SKM-1 treated with dmso at 0.1 percent for 144 hours (cell line): ENCODE measurements around the gene TBC1D8.
"Not testable (repeated sequence)": the region's sequence is repeated elsewhere in the genome, so short reads cannot be mapped to it uniquely, and the experiment has no call there.

Source experiments
- DNase-seq: peaks from one replicate; lab custom pipeline; 2025; ENCODE audit not compliant: unreplicated experiment; lab: John Stamatoyannopoulos, UW

Gene TBC1D8

DNA sequence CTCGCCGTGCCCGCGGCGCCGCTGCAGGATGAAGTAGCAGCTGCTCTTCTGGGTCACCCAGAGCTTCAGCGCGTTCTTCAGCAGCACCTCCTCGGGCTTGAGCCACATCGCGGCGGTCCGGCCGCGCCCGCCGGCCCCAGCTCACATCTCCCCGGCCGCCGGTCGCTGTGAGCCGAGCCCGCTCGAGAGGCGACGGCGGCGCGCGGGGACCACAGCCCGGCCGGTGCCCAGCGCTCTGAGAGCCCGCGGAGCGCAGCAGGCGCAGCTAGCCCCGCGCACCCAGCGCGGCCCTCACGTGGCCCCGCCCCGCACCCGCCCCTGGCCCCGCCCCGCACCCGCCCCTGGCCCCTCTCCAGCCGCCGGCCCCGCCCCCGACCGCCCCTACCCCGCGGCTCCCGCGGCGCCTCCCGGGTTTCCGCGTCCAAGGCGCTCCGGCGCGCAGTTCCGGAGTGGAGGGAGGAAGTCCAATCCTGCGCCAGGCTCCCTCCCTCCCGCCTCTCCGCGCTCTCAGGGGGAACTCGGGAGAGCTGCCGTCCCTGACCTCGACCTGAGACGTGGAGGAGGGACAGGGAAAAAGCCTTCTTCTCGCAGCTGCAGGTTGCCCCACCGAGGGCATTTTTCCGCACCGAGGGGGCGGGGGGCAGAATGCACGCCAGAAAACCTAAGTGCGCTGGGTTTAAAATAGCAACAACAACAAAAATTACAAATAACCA, at the start of gene TBC1D8:
TSS of gene TBC1D8 (minus strand) at position 237 of the 713 bp plus-strand sequence. CDS start at position 108, 129 bp downstream.
- peak; percentile 40 for DNase-seq

DNA sequence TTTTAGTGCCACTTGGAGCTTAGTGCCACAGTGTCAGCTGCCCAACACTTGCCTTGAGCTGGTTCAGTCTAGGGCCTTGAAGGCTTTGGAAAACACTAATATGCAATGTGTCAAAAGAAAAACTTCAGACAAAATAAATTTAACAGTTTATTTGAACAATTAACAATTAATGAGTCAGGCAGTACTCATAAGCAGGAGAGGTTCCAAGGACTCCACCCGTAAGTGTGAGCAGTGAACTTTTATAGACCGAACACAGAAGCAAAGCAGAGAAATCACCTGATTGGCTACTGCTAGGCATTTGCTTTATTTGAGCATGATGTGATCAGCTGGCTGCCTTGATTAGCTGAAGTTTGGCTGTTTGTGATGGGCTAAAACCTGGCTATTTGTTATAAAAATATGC, 49.5 kb upstream of the TBC1D8 start:
- no peak for DNase-seq

DNA sequence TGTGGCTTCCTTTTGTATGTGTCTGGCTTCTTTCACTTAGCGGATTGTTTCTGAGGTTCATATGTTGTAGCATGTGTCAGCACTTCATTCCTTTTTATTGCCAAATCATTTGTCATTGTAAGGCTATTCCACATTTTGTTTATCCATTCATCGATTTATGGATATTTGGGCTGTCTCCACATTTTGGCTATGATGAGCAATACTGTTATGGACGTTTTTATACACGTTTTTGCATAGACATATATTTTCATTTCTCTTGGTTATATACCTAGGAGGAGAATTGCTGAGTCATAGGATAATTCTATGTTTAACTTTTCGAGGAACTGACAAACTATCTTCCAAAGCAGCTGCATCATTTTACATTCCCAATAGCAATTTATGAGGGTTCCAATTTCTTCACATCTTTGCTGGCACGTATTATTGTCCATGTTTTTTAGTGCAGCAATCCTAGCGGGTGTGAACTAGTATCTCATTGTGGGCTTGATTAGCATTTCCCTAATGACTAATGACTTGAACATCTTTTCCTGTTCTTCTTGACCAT, 48.1 kb upstream of the TBC1D8 start:
- DNase-seq = no peak

DNA sequence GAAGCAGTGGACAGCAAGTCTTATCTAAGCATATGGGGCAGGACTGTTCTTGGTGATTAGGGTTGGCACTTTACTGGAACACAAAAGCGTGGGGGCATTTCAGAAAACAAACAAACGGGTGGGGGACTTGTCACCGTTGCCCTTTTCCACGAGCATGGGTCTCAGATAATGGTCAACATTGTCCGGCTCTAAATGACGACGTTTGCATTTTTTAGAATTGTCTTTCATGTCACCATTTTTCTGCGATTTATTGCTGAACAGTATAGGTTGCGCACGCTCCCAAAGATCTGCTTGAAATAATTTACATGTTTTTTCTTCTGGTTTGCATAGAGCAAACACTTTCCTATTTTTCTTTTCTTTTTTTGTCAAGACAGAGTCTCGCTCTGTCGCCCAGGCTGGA, 46.6 kb upstream of the TBC1D8 start:
- no peak for DNase-seq

DNA sequence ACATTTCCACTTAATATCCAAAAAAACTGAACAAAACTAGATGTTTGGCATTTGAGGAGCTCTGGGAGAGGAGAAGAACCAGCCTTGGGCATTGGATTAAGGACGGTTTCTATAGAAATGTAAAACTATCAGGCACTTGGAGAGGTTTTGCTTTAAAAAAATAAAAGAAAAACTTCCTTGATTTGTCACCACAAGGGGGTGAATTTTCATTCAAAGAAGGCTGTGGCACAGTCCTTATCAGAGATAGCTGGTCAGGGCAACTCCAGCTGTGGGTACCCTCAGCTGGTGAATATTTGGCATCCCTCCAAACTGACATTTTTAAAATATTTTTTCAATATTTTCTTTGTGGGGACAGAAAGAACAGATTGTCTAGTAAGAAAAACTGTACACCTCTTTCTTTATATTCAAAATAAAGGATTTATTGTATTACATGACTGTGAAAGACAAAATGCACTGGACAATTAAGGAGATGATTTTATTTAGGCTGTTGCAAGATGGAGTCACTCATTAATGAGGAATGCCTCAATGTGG, 46.1 kb upstream of the TBC1D8 start:
- no peak for DNase-seq

DNA sequence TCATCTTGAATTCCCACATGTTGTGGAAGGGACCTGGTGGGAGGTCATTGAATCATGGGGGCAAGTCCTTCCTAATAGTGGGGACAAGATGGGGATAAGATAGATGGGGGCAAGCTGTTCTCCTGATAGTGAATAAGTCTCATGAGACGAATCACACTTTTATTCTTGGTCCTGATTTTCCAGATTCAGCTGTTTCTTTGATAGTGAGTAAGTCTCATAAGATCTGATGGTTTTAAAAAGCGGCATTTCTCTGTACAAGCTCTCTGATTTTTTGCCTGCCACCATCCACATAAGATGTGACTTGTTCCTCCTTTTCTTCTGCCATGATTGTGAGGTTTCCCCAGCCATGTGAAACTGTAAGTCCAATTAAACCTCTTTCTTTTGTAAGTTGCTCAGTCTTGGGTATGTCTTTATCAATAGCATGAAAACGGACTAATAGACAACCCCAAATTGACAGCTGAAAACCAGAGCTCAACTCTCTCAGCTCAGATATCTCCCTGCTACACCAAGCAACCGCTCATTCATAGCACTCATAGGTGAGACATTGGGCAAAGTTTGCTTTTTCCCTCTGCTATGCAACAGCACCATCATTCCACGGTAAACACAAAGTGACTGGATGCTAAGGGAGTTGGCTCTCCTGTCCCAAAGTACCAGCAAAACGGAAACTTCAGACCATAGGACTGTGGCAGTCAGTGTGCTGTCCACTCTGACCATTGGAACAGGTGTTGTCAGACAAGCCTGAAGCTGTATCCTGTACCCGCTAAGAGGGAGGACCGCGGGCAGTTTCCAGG, 44.9 kb upstream of the TBC1D8 start:
- DNase-seq = no peak

DNA sequence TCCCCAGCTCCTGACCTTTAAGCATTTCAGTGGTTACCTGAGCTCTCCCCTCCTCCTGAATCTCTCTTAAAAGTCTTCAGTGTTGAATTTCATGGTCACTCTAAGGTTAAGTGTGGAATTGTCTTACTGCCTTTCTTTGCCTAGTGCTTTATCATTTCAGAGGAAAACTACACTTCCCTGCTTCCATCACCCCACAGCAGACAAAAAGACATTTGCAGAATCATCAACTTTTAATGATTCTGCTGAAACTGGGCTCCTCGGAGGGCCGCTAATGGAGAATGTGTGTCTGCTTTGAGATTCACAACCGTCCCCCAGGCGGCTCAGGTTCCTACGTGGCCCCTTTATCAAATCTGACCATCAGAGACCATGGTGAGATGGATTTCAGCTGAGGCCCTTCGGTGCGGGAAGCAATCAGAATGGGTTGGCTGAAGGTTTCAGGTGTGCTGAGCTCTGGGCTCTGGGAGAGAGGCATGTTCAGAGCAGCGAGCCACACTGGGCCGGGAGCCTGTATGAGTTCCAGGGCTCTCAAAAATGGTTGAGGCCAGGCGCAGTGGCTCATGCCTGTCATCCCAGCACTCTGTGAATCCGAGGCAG, 41.9 kb upstream of the TBC1D8 start:
- no peak for DNase-seq

DNA sequence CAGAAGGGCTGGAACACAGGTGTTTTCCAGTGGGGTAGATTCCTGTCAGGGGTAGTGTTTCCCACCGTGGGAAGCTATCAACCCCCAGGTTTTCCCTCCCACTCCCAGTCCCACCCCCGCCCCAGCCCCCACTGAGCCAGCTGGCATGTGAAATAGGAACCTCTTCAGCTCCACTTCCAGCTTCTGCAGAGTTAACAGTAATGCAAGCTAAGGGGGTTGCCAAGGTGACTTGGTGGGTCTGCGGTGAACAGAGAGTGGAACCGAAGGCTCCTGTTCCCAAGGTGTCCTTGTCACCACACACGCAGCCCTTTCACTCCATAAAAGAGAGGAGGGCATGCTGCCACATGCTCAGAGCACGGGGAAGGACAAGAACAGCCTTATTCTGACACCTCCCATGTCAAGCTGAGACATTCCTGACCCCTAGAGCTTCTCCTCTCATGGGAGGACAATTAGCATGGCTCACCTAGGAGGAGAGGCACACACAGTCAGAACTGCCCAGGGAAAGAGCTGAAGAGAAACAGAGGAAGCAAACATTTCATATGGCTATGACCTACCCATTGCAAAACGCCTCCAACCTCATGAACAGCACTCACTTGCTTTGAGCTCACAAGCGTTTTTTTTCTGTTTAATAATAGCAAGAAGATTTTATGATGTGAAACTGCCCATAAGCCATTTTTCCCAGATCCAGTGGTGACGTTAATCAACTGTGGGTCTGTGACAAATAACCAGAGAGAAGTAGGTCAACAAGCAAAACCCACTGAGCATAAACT, 39.8 kb upstream of the TBC1D8 start:
- DNase-seq = peak; percentile 39

DNA sequence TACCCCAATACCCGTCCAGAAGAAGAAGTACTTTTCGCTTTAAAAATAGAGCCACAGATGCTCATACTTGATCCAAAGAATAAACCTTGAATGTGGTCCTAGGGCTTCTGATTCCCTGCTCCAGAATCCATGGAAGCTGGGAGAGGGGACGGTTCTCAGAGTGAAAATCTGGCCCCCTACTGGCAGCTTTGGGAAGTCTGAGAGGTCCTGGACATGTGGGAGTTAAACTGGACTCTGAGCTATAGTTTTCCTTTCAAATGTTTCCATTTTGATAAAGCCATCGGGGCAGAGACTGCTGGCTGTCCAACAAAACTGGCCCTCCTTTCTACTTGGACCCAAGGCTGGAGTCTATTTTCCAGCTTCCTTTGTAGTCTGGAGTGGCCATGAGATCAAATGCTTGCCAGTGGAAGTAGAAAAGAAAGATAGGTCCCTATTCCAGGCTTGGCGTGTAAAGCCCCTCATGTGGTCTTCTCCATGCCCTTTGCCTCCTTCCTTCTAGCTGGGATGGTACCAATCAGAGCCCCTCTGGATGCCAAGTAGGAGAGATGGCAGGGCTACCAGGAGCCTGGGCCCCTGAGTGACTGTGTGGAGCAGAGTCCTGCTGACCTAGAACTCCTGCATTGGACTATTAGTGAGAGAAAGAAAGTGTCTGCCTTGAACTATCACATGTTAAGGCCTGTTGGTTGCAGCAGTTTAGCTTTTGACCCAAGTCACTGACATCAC, 37.7 kb upstream of the TBC1D8 start:
- DNase-seq = no peak

DNA sequence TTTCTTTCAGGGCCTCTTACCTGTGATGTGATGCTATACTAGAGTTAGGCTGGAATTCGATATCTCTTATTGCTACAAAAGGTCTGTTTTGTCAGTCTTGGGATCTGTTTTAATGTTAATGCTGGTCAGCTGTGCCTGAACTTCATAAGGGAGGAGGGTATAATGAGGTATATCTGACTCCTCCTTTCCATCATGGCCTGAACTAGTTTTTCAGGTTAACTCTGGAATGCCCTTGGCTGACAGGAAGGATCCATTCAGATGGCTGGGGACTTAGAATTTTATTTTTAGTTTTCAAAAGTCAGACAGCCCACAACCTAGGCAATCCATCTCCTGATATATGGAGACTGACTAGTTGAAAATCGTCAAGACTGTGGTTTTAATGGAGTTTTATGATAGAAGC, 35.9 kb upstream of the TBC1D8 start:
- no peak for DNase-seq

DNA sequence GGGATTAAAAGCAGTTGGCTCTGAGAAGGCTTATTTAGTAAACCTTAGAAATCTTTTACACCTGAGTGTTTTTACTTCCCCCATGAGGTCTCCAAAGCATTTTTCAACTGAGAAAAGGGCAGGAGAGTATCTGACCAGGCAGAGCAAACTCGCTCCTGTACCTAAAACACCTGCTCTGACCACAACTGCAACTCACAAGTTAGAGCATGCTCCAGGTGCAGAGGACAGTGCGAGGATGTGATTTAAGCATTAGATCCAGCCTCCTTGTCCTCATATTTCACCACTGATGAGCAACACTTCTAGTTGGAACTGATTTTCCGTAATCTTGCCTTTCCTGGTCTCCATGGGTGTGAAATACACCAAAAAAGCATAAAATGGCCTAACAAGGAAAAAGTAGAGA, 34.5 kb upstream of the TBC1D8 start:
- DNase-seq = no peak

DNA sequence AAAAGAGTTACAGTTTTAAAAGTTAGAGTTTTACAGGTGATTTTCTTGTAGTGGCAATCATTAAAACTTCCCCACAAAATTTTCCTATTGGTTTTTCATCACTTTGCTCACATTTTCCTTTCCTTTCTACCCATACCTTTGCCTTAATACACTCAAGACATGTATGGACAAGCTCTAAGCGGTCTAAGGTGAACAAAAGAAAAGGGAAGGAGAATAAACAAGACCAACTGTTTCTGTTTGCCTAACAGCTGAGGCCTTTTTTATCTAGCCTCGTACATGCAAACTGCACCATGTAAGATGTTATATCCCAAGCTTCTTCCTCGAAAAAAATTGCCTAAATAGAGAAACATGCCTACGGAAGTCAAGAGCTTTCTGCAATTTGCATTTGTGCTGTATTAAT, 33.9 kb upstream of the TBC1D8 start:
- no peak for DNase-seq

DNA sequence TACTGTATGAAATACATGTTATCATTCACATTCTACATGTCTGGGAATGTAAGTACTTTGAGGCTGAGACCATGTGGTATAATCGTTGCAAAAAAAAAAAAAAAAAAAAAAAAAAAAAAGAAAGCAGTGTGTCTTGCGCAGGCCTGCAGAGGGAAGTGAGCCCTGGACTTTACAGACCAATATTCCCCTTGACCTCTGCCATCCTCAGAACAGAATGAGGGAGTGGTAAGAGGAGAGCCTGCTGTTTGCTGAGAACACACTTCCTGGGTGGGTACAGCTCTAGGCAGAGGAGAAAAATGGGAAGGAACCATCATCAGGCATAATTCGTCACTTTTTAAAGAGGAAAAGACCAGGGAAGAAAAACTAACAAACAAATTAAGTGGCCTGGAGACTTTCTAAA, 28.8 kb upstream of the TBC1D8 start:
- DNase-seq = peak; percentile 41

DNA sequence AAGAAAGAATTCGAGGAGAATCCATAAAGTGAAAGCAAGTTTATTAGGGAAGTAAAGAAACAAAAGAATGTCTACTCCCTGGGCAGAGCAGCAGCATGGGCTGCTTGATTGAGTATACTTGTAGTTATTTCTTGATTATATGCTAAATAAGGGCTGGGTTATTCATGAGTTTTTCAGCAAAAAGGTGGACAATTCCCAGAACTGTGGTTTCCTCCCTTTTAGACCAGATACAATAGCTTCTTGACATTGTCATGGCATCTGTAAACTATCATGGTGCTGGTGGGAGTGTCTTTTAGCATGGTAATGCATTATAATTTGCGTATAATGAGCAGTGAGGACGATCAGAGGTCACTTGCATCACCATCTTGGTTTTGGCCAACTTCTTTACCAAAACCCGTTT, 25.6 kb upstream of the TBC1D8 start:
- no peak for DNase-seq

DNA sequence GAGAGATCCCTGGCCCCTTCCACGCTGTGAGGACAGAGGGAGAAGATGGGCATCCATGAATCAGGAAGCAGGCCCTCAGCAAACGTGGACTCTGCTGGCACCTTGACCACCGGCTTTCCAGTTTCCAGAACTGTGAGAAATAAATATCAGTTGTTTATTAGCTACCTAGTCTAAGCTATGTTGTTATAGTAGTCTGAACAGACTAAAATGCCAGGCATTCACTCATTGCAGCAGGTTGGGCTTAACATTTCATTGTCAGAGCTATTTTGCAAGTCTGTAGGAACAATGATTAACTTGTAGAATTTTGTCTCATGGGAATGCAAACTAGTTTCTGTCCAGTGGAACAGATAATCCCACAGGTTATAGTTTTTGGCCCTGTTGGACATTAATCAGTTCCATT, 24.8 kb upstream of the TBC1D8 start:
- no peak for DNase-seq

DNA sequence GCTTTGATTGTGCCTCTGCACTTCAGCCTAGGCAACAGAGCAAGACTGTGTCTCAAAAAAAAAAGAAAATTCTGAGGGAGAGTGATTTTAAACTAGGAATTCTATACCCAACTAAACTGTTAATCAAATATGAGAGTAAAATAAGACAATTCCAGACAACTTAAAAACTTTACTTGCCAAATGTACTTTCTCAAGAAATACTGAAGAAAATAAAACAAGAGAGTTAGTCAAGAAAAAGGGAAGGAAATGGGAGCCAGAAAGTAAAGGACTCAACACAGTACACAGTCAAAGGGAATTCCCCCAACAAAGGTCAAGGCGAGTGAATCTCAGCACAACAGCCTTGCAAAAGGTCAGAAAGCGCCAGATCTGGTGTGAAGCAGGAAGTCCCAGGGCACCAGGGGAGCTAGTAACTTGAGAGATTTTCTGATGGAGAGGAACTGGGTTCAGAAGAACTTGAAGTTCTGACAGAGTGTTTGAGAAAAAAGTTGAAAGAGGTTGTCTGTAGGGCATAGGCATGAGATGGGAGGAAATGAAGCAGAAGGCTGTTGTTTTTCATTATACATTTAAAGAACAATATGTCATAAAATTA, 22.6 kb upstream of the TBC1D8 start:
- DNase-seq = peak; percentile 47

DNA sequence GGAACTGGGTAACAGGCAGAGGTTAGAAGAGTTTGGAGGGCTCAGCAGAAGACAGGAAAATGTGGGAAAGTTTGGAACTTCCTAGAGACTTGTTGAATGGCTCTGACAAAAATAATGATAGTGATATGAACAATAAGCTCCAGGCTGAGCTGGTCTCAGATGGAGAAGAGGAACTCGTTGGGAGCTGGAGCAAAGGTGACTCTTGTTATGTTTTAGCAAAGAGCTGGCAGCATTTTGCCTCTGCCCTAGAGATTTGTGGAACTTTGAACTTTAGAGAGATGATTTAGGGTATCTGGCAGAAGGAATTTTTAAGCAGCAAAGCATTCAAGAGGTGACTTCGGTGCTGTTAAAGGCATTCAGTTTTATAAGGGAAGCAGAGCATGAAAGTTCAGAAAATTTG, 18.6 kb upstream of the TBC1D8 start:
- not testable (repeated sequence) for DNase-seq

DNA sequence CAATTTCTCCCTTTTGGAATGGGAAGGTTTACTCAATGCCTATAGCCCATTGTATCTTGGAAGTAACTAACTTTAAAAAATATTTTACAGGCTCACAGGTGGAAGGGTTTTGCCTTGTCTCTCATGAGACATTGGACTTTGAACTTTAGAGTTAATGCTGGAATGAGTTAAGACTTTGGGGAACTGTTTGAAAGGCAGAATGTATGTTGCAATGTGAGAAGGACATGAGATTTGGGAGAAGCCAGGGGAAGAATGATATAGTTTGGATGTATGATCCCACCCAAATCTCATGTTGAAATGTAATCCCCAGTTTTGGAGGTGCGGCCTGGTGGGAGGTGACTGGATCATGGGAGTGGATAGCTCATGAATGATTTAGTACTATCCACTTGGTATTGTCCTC, 17.5 kb upstream of the TBC1D8 start:
- no peak for DNase-seq

DNA sequence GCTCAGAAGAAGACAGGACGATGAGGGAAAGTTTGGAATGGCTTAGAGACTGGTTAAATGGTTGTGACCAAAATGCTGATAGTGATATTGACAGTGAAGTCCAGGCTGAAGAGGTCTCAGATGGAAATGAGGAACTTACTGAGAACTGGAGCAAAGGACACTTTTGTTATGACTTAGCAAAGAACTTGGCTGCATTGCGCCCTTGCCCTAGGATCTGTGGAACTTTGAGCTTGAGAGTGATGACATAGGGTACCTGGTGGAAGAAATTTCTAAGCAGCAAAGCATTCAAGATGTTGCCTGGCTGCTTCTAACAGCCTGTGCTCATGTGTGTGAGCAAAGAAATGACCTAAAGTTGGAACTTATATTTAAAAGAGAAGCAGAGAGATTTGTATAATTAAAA, 16.4 kb upstream of the TBC1D8 start:
- DNase-seq = peak; percentile 42

DNA sequence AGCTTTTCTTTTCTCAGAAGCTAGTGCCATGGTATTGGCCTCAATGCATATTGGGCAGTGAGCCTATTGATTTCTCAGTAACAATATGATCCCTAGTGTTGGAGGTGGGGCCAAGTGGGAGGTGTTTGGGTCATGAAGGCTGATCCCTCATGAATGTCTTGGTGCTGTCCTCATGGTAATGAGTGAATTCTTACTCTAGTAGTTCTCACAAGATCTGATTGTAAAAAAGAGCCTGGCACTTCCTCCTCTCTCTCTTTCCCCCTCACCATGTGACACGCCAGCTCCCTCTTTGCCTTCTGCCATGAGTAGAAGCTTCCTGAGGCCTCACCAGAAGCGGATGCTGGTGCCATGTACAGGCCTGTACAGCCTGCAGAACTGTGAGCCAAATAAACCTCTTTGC, 12.8 kb upstream of the TBC1D8 start:
- DNase-seq = no peak
